Activated T-helper 1 cell treated with anti-CD3 and anti-CD28 coated beads, Interleukin-12 subunit alpha, Interleukin-12 subunit beta, Interleukin-2, Interleukin-4 antibody, amounts not matched to agents 30 ng/mL and 10 ng/mL and 1 ng/mL, durations not matched to agents 14 hours and 24 hours and 36 hours (primary cell): ENCODE measurements around the gene AKR1E2. TPM values are rescaled to one million over a fixed set of nuclear protein-coding genes. Genes with fewer than 3 reads are reported as not detected.
"Not testable (repeated sequence)": the region's sequence is repeated elsewhere in the genome, so short reads cannot be mapped to it uniquely, and the experiment has no call there.

Source experiments
- DNase-seq: peaks from one replicate; pipeline ENCODE4 v3.0.0; 2021; ENCODE audit warnings: low spot score
- H3K27ac Mint-ChIP-seq: one replicate; pipeline ENCODE4 v1.8.0; 2021; ENCODE audit warnings: mild to moderate bottlenecking, mixed read lengths
- H3K27me3 Mint-ChIP-seq: one replicate; pipeline ENCODE4 v1.8.0; 2022; ENCODE audit warnings: mild to moderate bottlenecking, moderate library complexity, mixed read lengths; ENCODE audit not compliant: insufficient read depth
- H3K36me3 Mint-ChIP-seq: one replicate; pipeline ENCODE4 v1.8.0; 2021; ENCODE audit warnings: low read depth, mixed read lengths
- H3K4me1 Mint-ChIP-seq: one replicate; pipeline ENCODE4 v1.8.0; 2021; ENCODE audit warnings: low read depth, mixed read lengths
- H3K4me3 Mint-ChIP-seq: one replicate; pipeline ENCODE4 v1.8.0; 2021; ENCODE audit warnings: mild to moderate bottlenecking, moderate library complexity, mixed read lengths
- H3K9me3 Mint-ChIP-seq: one replicate; pipeline ENCODE4 v1.8.0; 2021; ENCODE audit warnings: mixed read lengths
- intact Hi-C: fragments of 100-400 bp; cut with micrococcal nuclease; formaldehyde crosslinking; loops from one replicate; pipeline ENCODE4 v1.15.1; 2024
- total RNA-seq: library from RNA; stranded (reverse); gene quantifications from 2 replicates; pipeline ENCODE4 v1.2.3, GENCODE V29; 2022

The AKR1E2 gene
- total RNA-seq, 1 donor from 2014 or later = 6.6 TPM

DNA sequence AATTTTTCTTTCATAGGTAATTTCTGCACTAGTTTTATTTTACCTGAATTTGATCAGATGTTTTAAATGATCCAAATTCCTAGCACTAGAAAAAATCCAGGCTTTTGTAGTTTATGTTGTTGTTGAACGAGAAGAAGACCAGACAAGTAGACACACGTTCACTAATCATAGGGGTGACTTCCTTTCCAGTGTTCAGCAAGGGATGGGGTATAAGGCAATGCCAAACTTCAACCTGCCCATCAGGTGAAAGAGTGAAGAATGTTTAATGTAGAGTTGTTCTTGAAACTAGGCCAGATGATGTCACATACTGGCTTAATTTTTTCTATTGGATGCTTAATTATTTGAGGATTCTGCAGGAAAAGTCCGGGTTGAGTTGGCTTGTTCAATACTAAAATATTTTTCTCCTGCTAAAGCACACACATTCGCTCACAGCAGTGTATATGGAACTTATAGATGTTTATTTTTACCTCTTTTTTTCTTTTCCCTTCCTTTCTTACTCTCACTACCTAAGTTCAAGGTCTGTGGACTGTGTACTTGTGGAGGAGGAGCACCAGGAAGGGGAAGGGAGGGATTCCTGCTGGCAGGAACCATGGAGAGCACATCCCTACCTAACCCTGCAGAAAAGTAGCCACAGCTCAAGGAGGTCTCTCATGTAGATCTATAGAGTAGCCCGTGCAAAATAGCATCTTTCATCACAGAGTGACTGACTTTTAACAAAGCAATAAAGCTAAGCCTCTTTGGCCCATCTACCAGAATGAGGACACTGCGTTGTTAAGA, 23.1 kb upstream of the AKR1E2 start:
- H3K36me3 Mint-ChIP-seq = no peaks in the 10 kb centered on the region

GRCh38 chr10:4803822-4804221, 22.2 kb upstream of the AKR1E2 start:
- Mint-ChIP-seq H3K36me3 (no peaks in the 10 kb centered on the region), H3K4me1 (no peaks in the 10 kb centered on the region), H3K27me3 (peaks cover 24% of the 10 kb centered on the region), H3K9me3 (no peaks in the 10 kb centered on the region), H3K27ac (no peak overlapping the region), H3K4me3 (no peak overlapping the region)
- intact Hi-C loops = no loop called here
- DNase-seq = no peak

More for the DNA sequence above, 23.1 kb upstream of the AKR1E2 start:
- H3K27ac Mint-ChIP-seq = no peak overlapping the region
- H3K4me3 Mint-ChIP-seq = no peak overlapping the region
- intact Hi-C loops = no loop called here
- H3K4me1 Mint-ChIP-seq = no peaks in the 10 kb centered on the region
- H3K27me3 Mint-ChIP-seq = peaks cover 24% of the 10 kb centered on the region
- no peaks in the 10 kb centered on the region for H3K9me3 Mint-ChIP-seq
- no peak for DNase-seq

DNA sequence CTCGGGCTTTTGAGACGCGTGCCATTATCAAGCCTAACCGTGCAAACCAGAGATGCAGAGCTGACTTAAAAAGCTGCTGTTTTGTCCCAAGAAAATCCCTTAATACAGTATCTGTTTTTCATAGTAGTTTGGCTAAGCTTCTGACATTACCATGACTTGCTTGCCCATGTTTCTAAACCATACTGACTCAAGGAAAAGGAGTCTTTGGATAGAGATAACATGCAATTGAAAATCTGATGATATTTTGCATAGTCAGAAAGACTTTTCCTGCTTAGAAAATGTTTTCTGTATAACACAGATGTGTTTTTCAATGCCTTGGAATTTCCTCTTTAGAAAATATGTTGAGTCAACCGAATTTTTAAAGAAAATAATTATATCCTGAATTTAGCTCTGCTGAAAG, 21.5 kb upstream of the AKR1E2 start:
- no peaks in the 10 kb centered on the region for H3K9me3 Mint-ChIP-seq
- no peaks in the 10 kb centered on the region for H3K36me3 Mint-ChIP-seq
- no peaks in the 10 kb centered on the region for H3K4me1 Mint-ChIP-seq
- DNase-seq = no peak
- no peak overlapping the region for H3K4me3 Mint-ChIP-seq
- peaks cover 21% of the 10 kb centered on the region for H3K27me3 Mint-ChIP-seq
- intact Hi-C loops = no loop called here
- no peak overlapping the region for H3K27ac Mint-ChIP-seq

- intact Hi-C loops = no loop called here
- Mint-ChIP-seq H3K9me3 (no peaks in the 10 kb centered on the region), H3K36me3 (no peaks in the 10 kb centered on the region), H3K4me1 (no peaks in the 10 kb centered on the region), H3K27ac (no peak overlapping the region), H3K4me3 (no peak overlapping the region), H3K27me3 (peaks cover 22% of the 10 kb centered on the region)
- no peak for DNase-seq
Observed at GRCh38 chr10:4806534-4806933, 19.5 kb upstream of the AKR1E2 start.

DNA sequence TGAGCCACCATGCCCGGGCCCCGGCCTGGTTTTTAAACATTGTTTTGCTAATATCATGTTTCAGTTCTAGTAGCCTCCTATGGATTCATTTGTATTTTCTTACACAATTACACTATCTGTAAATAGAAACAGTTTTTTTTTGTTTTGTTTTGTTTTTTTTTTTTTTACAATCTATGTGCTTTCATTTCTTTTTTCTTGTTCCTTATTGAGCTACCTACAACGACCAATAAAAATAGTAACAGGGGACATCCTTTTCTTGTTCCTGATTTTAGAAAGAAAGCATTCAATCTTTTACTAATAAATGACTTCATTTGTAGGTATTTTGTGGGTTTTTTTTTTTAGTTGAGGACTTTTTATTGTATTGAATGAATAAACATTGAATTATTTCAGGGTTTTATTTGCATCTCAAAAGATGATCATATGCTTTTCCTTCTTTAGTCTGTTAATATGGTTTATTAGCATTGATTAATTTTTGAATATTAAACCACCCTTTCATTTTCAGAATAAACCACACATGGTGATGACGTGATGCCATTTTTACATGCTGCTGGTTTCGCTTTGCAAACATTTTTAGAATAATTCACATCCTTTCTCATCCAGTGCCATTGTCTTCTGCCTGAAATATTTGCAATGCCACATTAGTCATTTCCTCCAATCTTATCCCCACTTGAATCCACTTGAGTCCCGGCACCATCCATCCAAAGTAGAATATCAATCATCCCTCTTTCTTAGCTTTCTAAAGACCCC, 18.1 kb upstream of the AKR1E2 start:
- H3K9me3 Mint-ChIP-seq = no peaks in the 10 kb centered on the region
- intact Hi-C loops = no loop called here
- no peaks in the 10 kb centered on the region for H3K4me1 Mint-ChIP-seq

GRCh38 chr10:4809156-4809555, 16.9 kb upstream of the AKR1E2 start:
- no peak overlapping the region for H3K27ac Mint-ChIP-seq
- intact Hi-C loops = no loop called here
- no peaks in the 10 kb centered on the region for H3K36me3 Mint-ChIP-seq
- peaks cover 17% of the 10 kb centered on the region for H3K27me3 Mint-ChIP-seq
- H3K9me3 Mint-ChIP-seq = no peaks in the 10 kb centered on the region
- H3K4me3 Mint-ChIP-seq = no peak overlapping the region
- H3K4me1 Mint-ChIP-seq = no peaks in the 10 kb centered on the region
- no peak for DNase-seq

More for the DNA sequence above, 18.1 kb upstream of the AKR1E2 start:
- Mint-ChIP-seq H3K4me3 (no peak overlapping the region), H3K36me3 (no peaks in the 10 kb centered on the region), H3K27me3 (peaks cover 22% of the 10 kb centered on the region), H3K27ac (no peak overlapping the region)
- DNase-seq = no peak

DNA sequence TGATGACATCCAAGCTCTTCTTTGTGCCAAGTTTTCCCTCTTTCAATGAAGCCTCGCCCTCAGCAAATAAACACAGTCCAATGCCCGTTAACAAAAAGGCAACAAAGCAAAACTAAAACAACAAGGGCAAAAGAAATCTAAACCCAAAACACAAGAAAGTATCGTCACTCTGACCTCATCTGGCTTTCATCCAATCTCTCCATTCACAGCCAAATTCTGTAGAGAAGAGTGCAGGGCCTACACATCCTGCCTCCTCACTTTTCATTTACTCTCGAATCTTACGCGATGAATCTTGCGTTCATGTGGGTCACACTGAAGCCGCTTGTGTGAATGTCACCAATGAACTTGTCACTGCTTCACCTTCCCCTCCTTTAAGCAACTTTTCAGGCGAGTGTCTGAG, 15.9 kb upstream of the AKR1E2 start:
- H3K4me1 Mint-ChIP-seq = no peaks in the 10 kb centered on the region
- H3K36me3 Mint-ChIP-seq = no peaks in the 10 kb centered on the region
- no peak overlapping the region for H3K27ac Mint-ChIP-seq
- DNase-seq = no peak
- H3K9me3 Mint-ChIP-seq = no peaks in the 10 kb centered on the region
- H3K4me3 Mint-ChIP-seq = no peak overlapping the region
- peaks cover 12% of the 10 kb centered on the region for H3K27me3 Mint-ChIP-seq
- intact Hi-C loops = no loop called here

GRCh38 chr10:4812046-4812445, 14.0 kb upstream of the AKR1E2 start:
- H3K4me1 Mint-ChIP-seq = no peaks in the 10 kb centered on the region
- no peaks in the 10 kb centered on the region for H3K36me3 Mint-ChIP-seq
- intact Hi-C loops = no loop called here
- H3K9me3 Mint-ChIP-seq = no peaks in the 10 kb centered on the region
- no peak overlapping the region for H3K27ac Mint-ChIP-seq
- H3K4me3 Mint-ChIP-seq = no peak overlapping the region
- no peak for DNase-seq
- H3K27me3 Mint-ChIP-seq = peaks cover 7% of the 10 kb centered on the region

- no peak for DNase-seq
- no peak overlapping the region for H3K4me3 Mint-ChIP-seq
- H3K27me3 Mint-ChIP-seq = peaks cover 10% of the 10 kb centered on the region
- H3K36me3 Mint-ChIP-seq = no peaks in the 10 kb centered on the region
- H3K4me1 Mint-ChIP-seq = no peaks in the 10 kb centered on the region
- intact Hi-C loops = no loop called here
- H3K27ac Mint-ChIP-seq = no peak overlapping the region
- H3K9me3 Mint-ChIP-seq = no peaks in the 10 kb centered on the region
Observed at GRCh38 chr10:4813023-4813422, 13.0 kb upstream of the AKR1E2 start.

GRCh38 chr10:4813496-4813895, 12.5 kb upstream of the AKR1E2 start:
- intact Hi-C loops = no loop called here
- Mint-ChIP-seq H3K36me3 (no peaks in the 10 kb centered on the region), H3K27ac (no peak overlapping the region), H3K4me3 (no peak overlapping the region), H3K27me3 (peaks cover 14% of the 10 kb centered on the region), H3K4me1 (no peaks in the 10 kb centered on the region), H3K9me3 (no peaks in the 10 kb centered on the region)
- no peak for DNase-seq

GRCh38 chr10:4815646-4816180, 10.3 kb upstream of the AKR1E2 start:
- not testable (repeated sequence) for DNase-seq, H3K4me1 Mint-ChIP-seq, H3K4me3 Mint-ChIP-seq, H3K27ac Mint-ChIP-seq, H3K9me3 Mint-ChIP-seq, H3K36me3 Mint-ChIP-seq
- peaks cover 22% of the 10 kb centered on the region for H3K27me3 Mint-ChIP-seq
- intact Hi-C loops = loop anchor here (1.0 to 5.0 kb wide), 5 partner anchors 11 to 808 kb away; partner anchors contain the start of gene AKR1E2

DNA sequence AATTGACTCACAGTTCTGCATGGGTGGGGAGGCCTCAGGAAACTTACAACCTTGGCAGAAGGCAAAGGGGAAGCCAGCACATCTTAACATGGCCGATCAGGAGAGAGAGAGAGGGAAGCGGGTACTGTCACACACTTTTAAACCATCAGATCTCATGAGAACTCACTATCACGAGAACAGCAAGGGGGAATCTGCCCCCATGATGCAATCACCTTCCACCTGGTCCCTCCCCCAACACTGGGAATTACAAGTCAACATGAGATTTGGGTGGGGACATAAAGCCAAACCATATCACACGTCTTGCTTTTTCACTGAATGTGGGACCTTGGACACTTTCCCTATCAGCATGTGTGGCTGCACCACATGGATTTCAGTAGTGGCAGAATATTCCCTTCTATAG, 9.0 kb upstream of the AKR1E2 start:
- Mint-ChIP-seq H3K36me3 (no peaks in the 10 kb centered on the region), H3K27ac (no peak overlapping the region), H3K9me3 (no peaks in the 10 kb centered on the region), H3K4me1 (no peaks in the 10 kb centered on the region), H3K4me3 (no peak overlapping the region), H3K27me3 (peaks cover 29% of the 10 kb centered on the region)
- no peak for DNase-seq
- intact Hi-C loops = loop anchor here (5.0 kb wide), 1 partner anchor 565 kb away; no protein-coding TSS in a partner anchor

DNA sequence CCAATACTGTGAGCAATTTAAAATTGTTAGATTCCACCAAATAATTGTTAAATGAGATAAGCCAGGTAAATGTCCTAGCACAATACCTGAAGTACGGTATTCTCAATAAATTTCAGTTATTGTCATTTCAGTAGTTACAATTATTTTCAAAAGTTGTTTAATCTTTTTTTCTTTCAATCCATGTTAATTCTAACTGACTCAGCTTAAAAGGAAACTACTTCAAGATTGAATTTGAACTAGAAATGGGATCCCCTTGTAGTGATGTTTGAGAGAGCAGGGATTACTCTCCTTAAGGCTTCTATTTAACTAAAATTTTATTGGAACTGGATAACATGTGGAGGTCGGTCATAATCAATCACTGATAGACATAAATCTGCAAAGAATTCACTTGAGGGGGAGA, 6.9 kb upstream of the AKR1E2 start:
- H3K36me3 Mint-ChIP-seq = peaks cover 1% of the 10 kb centered on the region
- no peaks in the 10 kb centered on the region for H3K4me1 Mint-ChIP-seq
- no peak overlapping the region for H3K4me3 Mint-ChIP-seq
- DNase-seq = no peak
- no peak overlapping the region for H3K27ac Mint-ChIP-seq
- H3K9me3 Mint-ChIP-seq = no peaks in the 10 kb centered on the region
- H3K27me3 Mint-ChIP-seq = peaks cover 37% of the 10 kb centered on the region
- intact Hi-C loops = loop anchor here (5.0 kb wide), 1 partner anchor 563 kb away; no protein-coding TSS in a partner anchor
